Germinal center (tissue), 1 donor: Measurements from ENCODE around the gene CROCC2.

ENCODE experiments used
- DNase-seq: peaks from one replicate; pipeline ENCODE4 v3.0.0; 2012; ENCODE audit warnings: mixed read lengths, low spot score

Gene CROCC2

DNA sequence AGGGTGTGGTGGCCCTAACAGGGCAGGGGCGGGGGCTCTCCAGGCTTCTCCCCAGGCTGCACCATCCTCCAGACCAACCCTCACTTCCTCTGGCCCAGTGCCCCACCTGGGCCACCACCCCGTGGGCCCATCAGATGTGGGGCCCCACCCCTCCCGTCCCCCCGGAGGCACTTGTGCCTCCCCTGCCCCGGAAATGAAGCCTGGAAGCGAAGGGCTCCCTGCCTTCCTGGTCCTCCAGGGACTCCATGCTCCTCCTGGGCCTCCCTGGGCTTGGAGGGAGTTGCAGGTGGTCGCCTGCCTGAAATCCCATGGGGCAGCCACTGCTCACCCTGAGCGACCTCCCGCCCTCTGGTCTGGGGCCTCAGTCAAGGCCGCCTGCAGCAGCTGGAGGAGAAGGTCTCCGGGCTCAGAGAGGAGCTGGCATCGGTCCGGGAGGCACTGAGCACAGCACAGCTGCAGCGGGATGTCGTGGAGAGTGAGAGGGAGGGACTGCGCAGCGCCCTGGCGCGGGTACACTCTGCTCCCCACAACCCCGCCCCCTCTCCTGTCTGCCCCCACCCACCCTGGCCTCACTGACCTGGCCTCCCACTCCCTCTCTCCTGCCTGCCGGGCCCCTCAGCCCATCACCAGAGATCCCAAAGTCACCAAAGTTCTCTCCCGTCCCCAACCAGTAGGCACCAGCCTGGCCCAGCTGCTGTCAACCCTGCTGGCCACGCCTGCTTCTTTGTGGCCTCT is 28.0 kb downstream of the CROCC2 start:
- no peak for DNase-seq

- no peak for DNase-seq
These were observed 28.6 kb downstream of the CROCC2 start for GRCh38 chr2:240934701-240935102.

DNA sequence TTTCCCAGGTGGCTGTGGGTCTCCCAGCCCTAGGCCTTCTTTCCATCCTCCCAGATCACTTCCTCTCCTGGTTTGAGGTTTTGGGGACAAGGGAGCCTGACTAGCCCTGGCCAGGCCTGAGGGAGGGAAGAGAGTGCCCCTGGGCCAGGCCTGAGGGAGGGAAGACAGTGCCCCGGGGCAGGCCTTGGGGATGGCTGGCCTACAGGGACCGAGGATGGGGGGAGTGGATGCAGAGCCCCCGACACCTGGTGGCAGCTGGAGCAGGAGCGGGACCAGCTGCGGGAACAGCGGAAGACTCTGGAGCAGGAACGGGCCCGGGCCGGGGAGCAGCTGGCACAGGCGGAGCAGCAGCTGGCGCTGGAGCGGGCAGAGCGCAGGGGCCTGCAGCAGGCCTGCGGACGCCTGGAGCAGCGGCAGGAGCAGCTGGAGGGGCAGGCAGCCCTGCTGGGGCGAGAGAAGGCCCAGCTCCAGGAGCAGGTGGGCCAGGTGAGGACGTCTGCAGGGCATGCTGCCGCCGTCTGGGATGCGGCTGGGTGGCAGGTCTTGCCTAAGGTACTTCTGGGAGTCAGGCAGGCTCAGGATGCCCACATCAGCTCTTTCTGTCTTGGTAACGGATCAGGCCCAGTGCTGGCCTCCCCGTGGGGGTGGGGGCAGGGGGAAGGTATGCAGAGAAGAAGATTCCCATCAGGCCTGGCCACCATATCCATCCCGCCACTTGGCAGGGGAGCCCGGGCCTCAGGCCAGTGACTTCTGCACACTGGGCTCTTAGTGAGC is 29.2 kb downstream of the CROCC2 start:
- no peak for DNase-seq

DNA sequence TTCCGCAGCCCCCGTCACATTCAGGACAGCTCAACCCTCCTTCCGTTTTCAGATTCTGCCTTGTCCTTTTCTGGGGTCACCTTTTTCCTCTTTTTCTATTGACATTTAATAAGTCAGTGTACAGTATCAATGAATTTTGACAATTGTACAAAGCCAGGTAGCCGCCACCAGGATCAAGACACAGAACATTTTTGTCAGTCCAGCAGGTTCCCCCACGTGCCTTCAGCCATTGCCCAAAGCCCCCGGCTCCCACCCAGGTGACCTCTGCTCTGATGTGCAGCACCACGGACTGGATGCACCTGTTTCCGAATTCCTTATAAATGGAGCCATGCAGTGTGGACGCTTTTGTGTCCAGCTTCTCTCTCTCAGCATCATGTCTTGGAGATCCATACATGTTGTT is 30.0 kb downstream of the CROCC2 start:
- DNase-seq: no peak

DNA sequence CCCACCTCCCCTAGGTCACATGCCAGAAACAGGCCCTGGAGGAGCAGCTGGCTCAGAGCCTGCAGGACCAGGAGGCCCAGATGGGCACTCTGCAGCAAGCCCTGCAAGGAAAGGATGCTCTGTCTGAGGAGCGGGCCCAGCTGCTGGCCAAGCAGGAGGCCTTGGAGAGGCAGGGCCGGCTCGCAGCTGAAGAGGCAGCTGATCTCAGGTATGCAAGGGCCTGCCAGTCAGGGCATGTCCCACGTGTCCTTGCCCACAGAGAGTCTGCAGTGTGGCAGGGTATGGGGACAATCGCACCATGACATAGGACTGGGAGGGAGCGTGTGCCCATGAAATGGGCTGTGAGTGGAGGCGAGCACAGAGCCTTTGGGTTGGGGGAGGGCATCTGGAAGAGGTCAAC is 39.9 kb downstream of the CROCC2 start:
- no peak for DNase-seq

GRCh38 chr2:240946654-240947053 is 40.5 kb downstream of the CROCC2 start:
- DNase-seq: no peak

DNA sequence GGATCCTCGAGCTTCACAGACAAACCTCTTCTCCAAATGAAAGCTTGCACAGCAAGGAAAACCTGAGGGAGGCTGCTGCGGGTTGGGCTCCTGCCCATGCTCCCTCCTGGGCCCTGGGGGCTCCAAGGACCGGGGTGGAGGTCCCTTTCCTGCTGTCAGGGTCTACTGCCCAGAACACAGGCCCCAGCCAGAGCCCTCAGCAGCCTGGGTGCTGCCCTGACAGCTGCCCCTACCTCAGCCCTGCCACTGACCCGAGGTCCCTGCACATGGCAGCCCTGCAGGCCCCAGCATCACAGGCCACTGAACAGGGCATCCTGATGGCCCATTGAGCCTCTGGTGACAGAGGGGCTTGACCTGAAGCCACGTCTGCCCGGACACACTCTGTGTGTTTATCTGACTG is 41.0 kb downstream of the CROCC2 start:
- DNase-seq: no peak

DNA sequence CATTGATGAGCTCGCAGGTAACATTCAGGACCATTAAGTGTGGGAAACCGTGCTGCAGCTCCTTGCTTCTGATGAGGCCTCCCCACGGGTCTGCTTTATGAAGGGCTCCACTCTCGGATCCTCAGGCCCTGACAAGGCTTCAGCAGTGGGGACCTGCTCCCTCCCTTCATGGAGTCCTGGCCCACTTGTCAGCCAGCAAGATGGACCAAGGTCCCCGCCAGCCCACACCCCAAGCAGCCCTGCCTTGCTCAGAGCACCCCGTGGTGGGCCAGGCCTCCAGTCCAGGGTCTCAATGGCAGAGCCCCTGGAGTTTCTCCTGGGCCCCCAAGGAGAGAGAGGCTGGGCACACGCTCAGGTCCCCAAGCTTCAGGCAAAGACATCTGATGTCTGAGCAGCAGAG is 41.5 kb downstream of the CROCC2 start:
- DNase-seq: no peak

GRCh38 chr2:240948086-240948485 is 42.0 kb downstream of the CROCC2 start:
- DNase-seq: no peak

- no peak for DNase-seq
These were observed 43.0 kb downstream of the CROCC2 start for GRCh38 chr2:240948905-240949790.

DNA sequence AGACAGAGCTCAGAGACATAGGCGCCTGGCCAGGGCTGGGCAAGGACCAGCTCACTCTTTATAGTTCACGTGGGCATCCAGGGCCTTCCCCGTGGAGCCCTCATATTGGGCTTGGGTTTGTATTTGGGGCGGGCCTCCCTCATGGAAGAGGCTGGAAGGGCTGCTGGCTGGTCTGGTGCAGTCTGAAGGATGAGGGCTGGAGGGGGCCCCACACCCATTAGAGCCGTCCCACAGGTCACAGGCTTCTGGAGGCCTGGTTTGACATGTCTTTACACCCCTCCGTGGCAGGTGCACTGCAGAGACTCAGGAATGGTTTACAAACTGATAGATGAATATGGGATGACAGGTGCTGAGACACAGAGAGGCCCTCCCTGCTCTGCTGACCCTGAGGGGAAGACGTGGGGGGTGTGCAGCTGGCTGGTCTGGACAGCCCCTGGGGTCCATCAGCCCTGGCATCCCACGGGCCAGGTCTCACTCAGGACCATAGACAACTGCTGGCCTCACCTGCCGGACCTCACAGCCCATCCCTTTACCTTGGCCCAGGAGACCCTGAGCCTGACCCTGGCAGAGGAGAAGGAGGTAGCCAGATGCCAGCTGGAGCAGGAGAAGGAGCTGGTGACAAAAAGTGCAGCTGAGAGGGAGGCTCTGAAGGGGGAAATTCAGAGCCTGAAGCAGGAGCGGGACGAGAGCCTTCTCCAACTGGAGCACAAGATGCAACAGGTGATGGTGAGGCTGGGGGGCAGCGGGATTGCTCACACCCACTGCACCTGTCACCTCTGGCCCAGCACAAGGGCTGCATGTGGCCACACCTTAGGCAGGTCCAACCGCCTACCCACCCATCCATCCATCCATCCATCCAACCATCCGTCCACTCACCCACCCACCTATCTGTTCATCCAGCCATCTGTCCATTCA is 43.9 kb downstream of the CROCC2 start:
- no peak for DNase-seq

DNA sequence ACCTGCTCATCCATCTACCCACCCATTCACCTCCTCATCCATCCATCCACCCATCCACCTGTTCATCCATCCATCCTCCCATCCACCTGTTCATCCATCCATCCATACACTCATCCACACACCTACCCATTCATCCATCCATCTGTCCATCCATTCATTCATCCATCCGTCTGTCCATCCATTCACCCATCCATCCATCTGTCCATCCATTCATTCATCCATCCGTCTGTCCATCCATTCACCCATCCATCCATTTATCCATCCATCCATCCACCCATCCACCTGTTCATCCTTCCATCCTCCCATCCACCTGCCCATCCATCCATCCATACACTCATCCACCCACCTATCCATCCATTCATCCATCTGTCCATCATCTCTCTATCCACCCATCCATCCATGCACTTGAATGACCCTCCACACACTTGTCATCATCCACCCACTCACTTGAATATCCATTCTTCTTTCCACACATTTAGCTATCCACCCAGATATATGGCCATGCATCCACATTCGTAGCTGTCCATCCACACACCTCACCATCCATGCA is 45.0 kb downstream of the CROCC2 start:
- no peak for DNase-seq

- no peak for DNase-seq
These were observed 46.5 kb downstream of the CROCC2 start for GRCh38 chr2:240952496-240953246.

- DNase-seq: no peak
These were observed 47.6 kb downstream of the CROCC2 start for GRCh38 chr2:240953426-240954410.

- DNase-seq: no peak
These were observed 48.5 kb downstream of the CROCC2 start for GRCh38 chr2:240954436-240955305.

- no peak for DNase-seq
These were observed 49.4 kb downstream of the CROCC2 start for GRCh38 chr2:240955306-240956170.
